NCI-H2029 treated with DMSO at 0.1 percent for 48 hours (cell line): ENCODE results near the gene PLEKHA4.
"Not testable (repeated sequence)": the region's sequence is repeated elsewhere in the genome, so short reads cannot be mapped to it uniquely, and the experiment has no call there.

Experiments
- DNase-seq: peaks from one replicate; lab custom pipeline; 2025; lab: John Stamatoyannopoulos, UW

PLEKHA4 gene

DNA sequence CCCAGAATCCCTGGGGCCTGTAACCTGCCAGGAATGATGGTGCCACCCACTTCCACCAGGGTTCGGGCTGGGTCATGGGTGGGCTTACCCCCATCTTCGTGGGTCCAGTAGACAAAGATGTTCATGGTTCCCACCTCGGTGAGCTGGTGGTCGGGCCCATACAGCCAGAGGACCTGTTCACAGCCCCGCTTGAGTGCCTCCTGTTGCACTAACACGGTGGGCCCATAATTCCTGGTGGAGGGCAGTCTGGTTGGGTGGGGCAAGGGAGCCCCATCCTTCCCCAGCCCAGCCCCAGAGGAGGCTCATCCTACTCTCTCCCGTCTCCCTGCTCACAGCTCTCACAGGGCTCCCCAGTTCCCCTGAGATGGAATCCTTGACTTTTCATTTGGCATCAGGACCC lies 71.3 kb downstream of the PLEKHA4 start:
- DNase-seq, result no peak

DNA sequence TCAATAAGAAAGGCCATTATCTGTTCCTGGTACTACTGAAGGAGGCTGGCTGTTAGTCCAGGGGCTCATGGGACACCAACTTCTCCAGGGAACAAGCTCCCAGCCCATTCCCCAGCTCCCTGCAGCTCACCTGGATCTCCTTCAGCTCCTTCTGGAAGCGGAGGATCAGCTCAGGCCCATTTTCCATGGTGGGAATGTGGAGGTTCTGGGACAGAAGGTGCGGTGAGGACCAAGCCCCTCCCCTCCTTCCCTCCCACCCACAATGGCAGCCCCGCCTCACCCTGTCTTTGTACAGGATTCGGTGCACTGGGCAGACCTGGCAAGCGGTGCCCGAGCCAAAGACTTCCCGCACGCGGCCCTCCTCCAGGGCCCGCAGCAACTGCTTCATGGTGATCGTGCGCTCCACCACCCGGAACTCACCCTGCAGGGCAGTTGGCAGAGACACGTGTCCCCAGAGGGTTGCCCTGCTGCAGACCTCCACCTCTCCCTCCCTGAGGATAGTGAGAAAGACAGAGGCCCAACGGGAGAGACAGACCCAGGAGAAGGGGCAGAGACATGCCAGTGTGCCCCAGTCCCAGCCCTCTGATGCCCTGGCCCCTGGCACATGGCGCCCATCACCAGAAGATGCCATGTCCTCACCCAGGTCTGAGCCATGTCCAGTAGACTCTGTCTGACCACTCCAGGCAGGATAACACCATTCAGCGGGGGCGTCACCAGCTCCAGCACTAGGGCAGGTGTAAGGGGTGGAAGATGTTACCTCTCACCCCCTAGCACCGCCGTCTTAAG lies 71.9 kb downstream of the PLEKHA4 start:
- DNase-seq, result no peak

DNA sequence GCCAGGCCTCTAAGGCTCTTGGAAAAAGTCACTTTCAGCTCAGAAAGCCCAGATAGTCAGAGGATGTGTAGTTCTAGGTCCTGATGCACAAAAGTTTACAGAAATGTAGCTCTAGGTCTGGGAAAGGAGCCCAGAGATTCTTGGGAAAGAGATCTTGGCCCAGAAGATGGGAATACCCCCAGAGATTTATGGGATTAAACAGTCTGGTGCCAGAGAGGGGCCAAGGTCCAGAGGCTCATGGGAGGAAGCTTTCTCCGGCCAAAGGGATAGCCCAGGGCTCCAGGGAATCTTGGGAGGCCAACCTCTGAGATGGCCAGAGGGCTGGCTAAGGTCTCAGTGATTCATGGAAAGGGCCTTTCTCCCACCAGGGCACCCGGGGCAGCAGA lies 72.7 kb downstream of the PLEKHA4 start:
- no peak for DNase-seq

DNA sequence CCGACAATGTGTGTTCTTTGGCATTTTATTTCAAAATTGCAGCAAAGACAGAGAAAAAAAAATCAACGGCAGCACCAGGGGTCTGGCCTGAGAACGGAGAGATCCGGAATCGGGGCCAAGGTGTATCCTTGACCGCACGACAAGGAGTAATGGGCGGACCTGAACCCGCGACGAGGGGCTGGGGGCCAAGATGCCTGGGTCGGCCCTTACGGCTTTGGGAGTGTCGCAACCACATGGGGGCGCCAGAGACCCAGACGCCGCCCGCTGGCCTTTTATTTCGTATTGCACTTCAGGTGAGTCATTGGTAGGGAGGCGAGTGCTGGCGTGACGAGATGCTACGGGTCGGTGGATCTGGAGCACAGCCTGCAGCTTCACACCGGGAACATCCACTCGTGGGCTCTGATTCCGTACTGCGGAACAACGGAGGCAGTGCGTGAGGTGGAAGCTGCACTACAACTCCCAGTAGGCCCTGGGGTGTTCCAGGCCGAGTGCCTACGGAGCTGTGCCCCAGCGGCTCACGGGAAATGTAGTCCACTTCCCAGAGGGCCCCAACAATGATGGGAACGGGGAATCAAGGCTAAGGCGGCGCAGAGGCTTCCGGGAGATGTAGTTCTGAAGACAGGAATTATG lies 73.2 kb downstream of the PLEKHA4 start:
- peak; percentile 85 for DNase-seq

DNA sequence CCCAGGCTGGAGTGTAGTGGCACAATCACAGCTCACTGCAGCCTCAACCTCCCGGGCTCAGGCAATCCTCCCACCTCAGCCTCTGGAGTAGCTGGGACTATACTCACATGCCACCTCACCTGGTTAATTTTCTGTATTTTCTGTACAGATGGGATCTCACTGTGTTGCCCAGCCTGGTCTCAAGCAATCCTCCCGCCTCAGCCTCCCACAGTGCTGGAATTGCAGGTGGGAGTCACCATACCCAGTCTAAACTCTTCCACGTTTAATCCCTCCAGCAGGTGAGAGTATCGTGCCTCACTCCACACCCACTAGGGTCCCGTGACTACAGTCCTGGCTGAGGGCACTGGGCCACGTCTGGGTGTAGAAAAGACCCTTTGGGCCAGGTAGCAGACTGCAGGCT lies 74.1 kb downstream of the PLEKHA4 start:
- no peak for DNase-seq

DNA sequence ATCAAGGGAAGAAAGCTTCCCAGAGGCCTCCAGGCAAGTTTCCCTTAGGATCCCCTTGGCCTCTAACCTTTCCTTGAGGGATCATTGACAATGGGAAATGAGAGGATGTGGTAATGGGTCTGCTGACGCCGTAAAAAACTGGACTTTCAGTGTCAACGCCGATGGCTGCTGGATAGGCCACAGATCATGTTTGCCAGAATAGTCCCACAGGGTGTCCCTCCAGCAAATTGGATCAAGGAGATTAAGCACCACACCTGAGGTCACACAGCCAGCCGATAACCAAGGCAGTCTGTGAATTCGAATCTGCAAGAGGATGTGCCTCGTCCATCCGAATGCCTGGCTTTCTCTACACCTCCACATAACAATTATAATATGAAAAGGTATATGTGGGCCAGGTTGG lies 75.1 kb downstream of the PLEKHA4 start:
- no peak for DNase-seq

DNA sequence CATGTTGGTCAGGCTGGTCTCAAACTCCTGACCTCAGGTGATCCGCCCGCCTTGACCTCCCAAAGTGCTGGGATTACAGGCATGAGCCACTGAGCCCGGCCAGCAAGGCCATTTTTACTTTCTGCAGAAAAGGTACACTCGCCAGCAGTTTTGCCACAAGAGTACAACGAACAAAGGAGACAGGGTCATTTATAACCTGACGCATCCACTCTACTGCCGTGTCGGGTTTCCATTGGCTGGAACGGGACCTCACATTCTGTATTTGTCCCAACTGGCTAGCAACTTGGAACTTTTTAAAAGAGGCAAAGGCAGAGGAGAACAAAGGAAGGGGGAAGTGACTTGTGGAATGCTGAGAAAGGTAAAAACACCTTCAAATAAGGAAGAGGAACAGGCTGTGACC lies 81.1 kb downstream of the PLEKHA4 start:
- DNase-seq, result not testable (repeated sequence)
